ENCODE measurements around the gene MNT.

Gene MNT

GRCh38 chr17:2390199-2390836 lies 10.5 kb downstream of the MNT start:
- Histone ChIP-seq H3K36me3 (ENCODE audit: insufficient read depth, insufficient read length, low read length) (peaks cover 27% of the 10 kb centered on the region), H3K27me3 (ENCODE audit: insufficient read depth, insufficient read length) (no peaks in the 10 kb centered on the region), H3K9ac (ENCODE audit: insufficient read length, low read depth) (no peak overlapping the region), H3K4me3 (ENCODE audit: insufficient read length, low read depth) (no peak overlapping the region), H3K4me1 (ENCODE audit: insufficient read depth, insufficient read length) (peaks cover 27% of the 10 kb centered on the region), H3K9me3 (ENCODE audit: insufficient read depth, low read length) (no peaks in the 10 kb centered on the region)
- DNase-seq (ENCODE audit: low read depth, low spot score), result no peak
- no peak for TF ChIP-seq SUZ12 (IDR thresholded peaks at IDR 0.05; ENCODE audit: extremely low read depth, insufficient read depth, insufficient read length)
- no peak for TF ChIP-seq YY1 (IDR thresholded peaks at IDR 0.05; ENCODE audit: insufficient read depth, insufficient read length)
- TF ChIP-seq ZNF274 (IDR thresholded peaks at IDR 0.05; ENCODE audit: low read depth, low read length), result no peak

DNA sequence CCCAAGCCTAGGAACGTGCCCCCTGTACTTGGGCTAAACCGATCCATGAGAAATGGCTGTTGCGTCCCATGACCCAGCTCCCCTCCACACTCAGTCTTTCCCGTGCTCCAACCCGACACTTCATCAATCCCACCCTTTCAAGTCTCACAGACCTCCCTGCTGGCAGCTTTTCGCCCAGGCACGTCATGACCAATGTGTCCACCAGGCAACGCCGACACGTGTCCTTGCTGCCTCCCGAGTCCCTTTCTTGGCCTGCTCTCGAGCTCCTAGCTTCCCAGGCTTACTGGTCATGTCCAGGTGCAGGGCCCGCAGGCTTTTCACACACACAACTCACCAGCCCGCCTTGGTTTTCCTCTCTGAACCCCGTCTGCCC lies 12.2 kb downstream of the MNT start:
- peak overlapping the region; percentile 26 for H3K9ac ChIP-seq (ENCODE audit: insufficient read length, low read depth)
- TF ChIP-seq ZNF274 (IDR thresholded peaks at IDR 0.05; ENCODE audit: low read depth, low read length) (no peak), SUZ12 (IDR thresholded peaks at IDR 0.05; ENCODE audit: extremely low read depth, insufficient read depth, insufficient read length) (no peak), YY1 (IDR thresholded peaks at IDR 0.05; ENCODE audit: insufficient read depth, insufficient read length) (no peak)
- peaks cover 27% of the 10 kb centered on the region for H3K36me3 ChIP-seq (ENCODE audit: insufficient read depth, insufficient read length, low read length)
- peaks cover 29% of the 10 kb centered on the region for H3K4me1 ChIP-seq (ENCODE audit: insufficient read depth, insufficient read length)
- H3K27me3 ChIP-seq (ENCODE audit: insufficient read depth, insufficient read length), result no peaks in the 10 kb centered on the region
- no peak overlapping the region for H3K4me3 ChIP-seq (ENCODE audit: insufficient read length, low read depth)
- DNase-seq (ENCODE audit: low read depth, low spot score), result no peak
- H3K9me3 ChIP-seq (ENCODE audit: insufficient read depth, low read length), result no peaks in the 10 kb centered on the region

- Histone ChIP-seq H3K9me3 (ENCODE audit: insufficient read depth, low read length) (no peaks in the 10 kb centered on the region), H3K4me3 (ENCODE audit: insufficient read length, low read depth) (no peak overlapping the region), H3K36me3 (ENCODE audit: insufficient read depth, insufficient read length, low read length) (peaks cover 27% of the 10 kb centered on the region), H3K9ac (ENCODE audit: insufficient read length, low read depth) (no peak overlapping the region), H3K27me3 (ENCODE audit: insufficient read depth, insufficient read length) (no peaks in the 10 kb centered on the region), H3K4me1 (ENCODE audit: insufficient read depth, insufficient read length) (peaks cover 30% of the 10 kb centered on the region)
- no peak for DNase-seq (ENCODE audit: low read depth, low spot score)
- TF ChIP-seq ZNF274 (IDR thresholded peaks at IDR 0.05; ENCODE audit: low read depth, low read length) (no peak), SUZ12 (IDR thresholded peaks at IDR 0.05; ENCODE audit: extremely low read depth, insufficient read depth, insufficient read length) (no peak), YY1 (IDR thresholded peaks at IDR 0.05; ENCODE audit: insufficient read depth, insufficient read length) (no peak)
These were observed 12.7 kb downstream of the MNT start for GRCh38 chr17:2388020-2388682.

GRCh38 chr17:2387086-2388019 lies 13.5 kb downstream of the MNT start:
- no peaks in the 10 kb centered on the region for H3K27me3 ChIP-seq (ENCODE audit: insufficient read depth, insufficient read length)
- no peaks in the 10 kb centered on the region for H3K9me3 ChIP-seq (ENCODE audit: insufficient read depth, low read length)
- TF ChIP-seq ZNF274 (IDR thresholded peaks at IDR 0.05; ENCODE audit: low read depth, low read length), result no peak
- no peak for TF ChIP-seq YY1 (IDR thresholded peaks at IDR 0.05; ENCODE audit: insufficient read depth, insufficient read length)
- TF ChIP-seq SUZ12 (IDR thresholded peaks at IDR 0.05; ENCODE audit: extremely low read depth, insufficient read depth, insufficient read length), result no peak
- no peak for DNase-seq (ENCODE audit: low read depth, low spot score)
- H3K36me3 ChIP-seq (ENCODE audit: insufficient read depth, insufficient read length, low read length), result peaks cover 27% of the 10 kb centered on the region
- H3K4me3 ChIP-seq (ENCODE audit: insufficient read length, low read depth), result no peak overlapping the region
- no peak overlapping the region for H3K9ac ChIP-seq (ENCODE audit: insufficient read length, low read depth)
- H3K4me1 ChIP-seq (ENCODE audit: insufficient read depth, insufficient read length), result peaks cover 32% of the 10 kb centered on the region

DNA sequence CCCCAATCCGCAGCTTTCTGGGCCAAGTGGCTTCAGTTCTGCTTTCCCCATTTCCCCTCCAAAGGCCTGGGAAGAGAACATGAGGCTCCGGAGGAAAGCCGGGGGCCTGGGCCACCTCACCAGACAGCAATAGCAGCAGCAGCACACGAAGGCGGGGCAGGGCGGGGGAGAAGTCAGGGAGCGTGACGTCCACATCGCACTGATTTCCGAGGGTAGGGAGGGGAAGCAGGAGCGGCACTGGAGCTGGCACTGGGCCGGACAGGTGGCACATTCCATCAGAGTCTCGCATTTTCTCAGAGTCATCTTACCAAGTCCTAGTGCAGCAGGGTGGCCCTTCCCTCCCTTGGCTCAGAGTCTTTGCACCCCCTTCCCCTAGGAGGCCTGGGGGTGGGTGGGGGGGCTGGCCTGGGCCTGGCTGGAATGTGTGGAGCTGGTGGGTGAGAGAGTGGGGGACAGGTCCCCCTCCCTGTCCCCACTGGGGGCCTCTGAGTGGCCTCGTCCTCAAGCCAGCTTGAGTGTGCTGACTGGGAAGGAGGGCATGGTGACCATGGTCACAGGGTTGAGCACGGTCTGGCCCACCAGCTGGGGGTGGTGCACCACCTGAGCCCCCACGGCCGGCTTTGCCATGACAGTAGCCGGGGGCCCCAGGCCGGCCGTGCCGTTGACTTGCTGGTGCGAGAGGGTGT lies 14.3 kb downstream of the MNT start:
- TF ChIP-seq SUZ12 (IDR thresholded peaks at IDR 0.05; ENCODE audit: extremely low read depth, insufficient read depth, insufficient read length) (no peak), YY1 (IDR thresholded peaks at IDR 0.05; ENCODE audit: insufficient read depth, insufficient read length) (no peak), ZNF274 (IDR thresholded peaks at IDR 0.05; ENCODE audit: low read depth, low read length) (no peak)
- H3K4me1 ChIP-seq (ENCODE audit: insufficient read depth, insufficient read length), result peaks cover 28% of the 10 kb centered on the region
- H3K4me3 ChIP-seq (ENCODE audit: insufficient read length, low read depth), result no peak overlapping the region
- peaks cover 26% of the 10 kb centered on the region for H3K36me3 ChIP-seq (ENCODE audit: insufficient read depth, insufficient read length, low read length)
- no peak overlapping the region for H3K9ac ChIP-seq (ENCODE audit: insufficient read length, low read depth)
- no peaks in the 10 kb centered on the region for H3K27me3 ChIP-seq (ENCODE audit: insufficient read depth, insufficient read length)
- no peaks in the 10 kb centered on the region for H3K9me3 ChIP-seq (ENCODE audit: insufficient read depth, low read length)
- DNase-seq (ENCODE audit: low read depth, low spot score), result no peak

- no peak overlapping the region for H3K4me3 ChIP-seq (ENCODE audit: insufficient read length, low read depth)
- peaks cover 33% of the 10 kb centered on the region for H3K36me3 ChIP-seq (ENCODE audit: insufficient read depth, insufficient read length, low read length)
- H3K27me3 ChIP-seq (ENCODE audit: insufficient read depth, insufficient read length), result no peaks in the 10 kb centered on the region
- TF ChIP-seq YY1 (IDR thresholded peaks at IDR 0.05; ENCODE audit: insufficient read depth, insufficient read length), result no peak
- TF ChIP-seq SUZ12 (IDR thresholded peaks at IDR 0.05; ENCODE audit: extremely low read depth, insufficient read depth, insufficient read length), result no peak
- no peak for TF ChIP-seq ZNF274 (IDR thresholded peaks at IDR 0.05; ENCODE audit: low read depth, low read length)
- no peak for DNase-seq (ENCODE audit: low read depth, low spot score)
- H3K4me1 ChIP-seq (ENCODE audit: insufficient read depth, insufficient read length), result peaks cover 24% of the 10 kb centered on the region
- no peaks in the 10 kb centered on the region for H3K9me3 ChIP-seq (ENCODE audit: insufficient read depth, low read length)
- peak overlapping the region; percentile 32 for H3K9ac ChIP-seq (ENCODE audit: insufficient read length, low read depth)
These were observed 15.3 kb downstream of the MNT start for GRCh38 chr17:2385240-2386210.

All from NT2/D1 (cell line).